Limb (tissue), 2 donors: Measurements from ENCODE around the gene PRSS48.
"Not testable (repeated sequence)": the region's sequence is repeated elsewhere in the genome, so short reads cannot be mapped to it uniquely, and the experiment has no call there.

Experiments used
- DNase-seq, 2 donors: peaks; one replicate each; pipeline ENCODE4 v3.0.0-alpha.2; 2016; ENCODE audit errors: extremely low spot score in 2 of 2

Gene PRSS48, protein sequence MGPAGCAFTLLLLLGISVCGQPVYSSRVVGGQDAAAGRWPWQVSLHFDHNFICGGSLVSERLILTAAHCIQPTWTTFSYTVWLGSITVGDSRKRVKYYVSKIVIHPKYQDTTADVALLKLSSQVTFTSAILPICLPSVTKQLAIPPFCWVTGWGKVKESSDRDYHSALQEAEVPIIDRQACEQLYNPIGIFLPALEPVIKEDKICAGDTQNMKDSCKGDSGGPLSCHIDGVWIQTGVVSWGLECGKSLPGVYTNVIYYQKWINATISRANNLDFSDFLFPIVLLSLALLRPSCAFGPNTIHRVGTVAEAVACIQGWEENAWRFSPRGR

DNA sequence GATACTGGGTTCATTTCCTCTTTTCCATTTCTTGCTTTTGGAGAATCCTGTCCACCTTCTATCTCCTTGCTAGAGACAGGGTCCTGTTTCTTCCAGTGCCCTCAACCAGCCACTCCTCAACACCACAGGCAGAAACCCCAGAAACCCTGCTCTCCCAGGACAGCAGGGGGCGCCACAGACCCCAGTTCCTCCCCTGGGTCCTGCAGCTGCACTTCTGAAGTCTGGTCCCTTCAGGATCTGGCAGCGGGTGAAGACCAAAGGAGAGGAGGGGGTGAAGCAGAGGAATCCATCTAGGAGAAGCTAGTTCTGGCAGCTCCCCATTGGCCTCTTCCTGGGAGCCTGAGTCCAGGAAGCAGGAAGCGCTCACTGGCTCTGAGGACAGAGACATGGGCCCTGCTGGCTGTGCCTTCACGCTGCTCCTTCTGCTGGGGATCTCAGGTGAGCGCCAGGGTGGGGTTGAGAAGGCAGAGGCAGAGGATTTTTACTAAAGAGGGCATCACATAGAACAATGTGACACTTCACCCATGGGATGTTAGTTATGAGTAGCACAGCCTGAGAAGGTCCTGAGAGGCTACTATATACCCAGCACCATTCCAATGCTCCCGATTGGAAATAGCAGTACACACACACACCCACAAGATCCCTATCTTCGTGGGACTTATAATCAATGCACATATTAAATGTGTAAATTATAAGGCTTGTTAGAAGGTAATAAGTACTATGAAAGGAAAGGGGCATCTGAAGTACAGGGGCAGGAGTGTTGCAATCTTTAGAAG lies at the start of gene PRSS48:
Gene PRSS48, plus strand, starts transcription at position 375 of the 776 bp plus-strand sequence. Its CDS starts 12 bp downstream, at position 387.
- peak in 1 of 2 donors; percentile 59 for DNase-seq

DNA sequence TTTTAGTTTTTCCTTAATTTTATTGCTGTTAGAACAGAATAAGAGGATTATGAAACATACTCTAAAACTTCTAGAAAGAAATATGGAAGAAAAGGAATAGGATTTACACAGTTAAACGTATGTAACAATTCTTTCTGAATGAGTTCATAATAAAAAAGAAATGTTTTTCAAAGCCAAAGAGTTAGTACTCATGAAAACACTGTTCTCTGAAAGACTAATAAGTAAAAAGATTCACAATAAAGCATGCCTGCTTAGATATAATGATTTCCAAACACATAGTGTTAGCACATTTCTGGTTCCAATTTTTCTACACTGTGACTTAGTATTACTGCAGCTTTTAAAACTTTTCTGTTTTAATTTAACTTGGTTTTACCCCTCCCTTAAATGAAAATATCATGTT lies 49.8 kb upstream of the PRSS48 start:
- DNase-seq = no peak

DNA sequence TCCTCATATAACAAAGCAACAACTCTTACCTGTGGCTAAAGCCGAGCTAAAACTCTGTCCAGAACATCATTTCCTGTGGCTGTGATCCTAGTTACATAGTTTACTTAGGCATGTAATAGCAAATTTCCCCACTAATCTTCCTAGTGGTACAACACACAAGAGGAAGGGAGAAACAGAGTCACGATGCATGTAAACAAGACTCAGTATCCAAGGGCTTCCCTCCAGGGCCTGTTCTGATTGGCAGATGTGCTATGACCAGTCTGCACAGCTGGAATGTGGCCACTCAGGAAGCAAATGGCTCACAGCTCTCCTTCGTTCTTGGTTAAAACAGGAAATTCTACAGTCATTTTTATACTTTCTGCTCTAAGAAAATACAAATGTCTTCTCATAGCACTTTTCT lies 49.2 kb upstream of the PRSS48 start:
- DNase-seq = peak; percentile 62 to 82

DNA sequence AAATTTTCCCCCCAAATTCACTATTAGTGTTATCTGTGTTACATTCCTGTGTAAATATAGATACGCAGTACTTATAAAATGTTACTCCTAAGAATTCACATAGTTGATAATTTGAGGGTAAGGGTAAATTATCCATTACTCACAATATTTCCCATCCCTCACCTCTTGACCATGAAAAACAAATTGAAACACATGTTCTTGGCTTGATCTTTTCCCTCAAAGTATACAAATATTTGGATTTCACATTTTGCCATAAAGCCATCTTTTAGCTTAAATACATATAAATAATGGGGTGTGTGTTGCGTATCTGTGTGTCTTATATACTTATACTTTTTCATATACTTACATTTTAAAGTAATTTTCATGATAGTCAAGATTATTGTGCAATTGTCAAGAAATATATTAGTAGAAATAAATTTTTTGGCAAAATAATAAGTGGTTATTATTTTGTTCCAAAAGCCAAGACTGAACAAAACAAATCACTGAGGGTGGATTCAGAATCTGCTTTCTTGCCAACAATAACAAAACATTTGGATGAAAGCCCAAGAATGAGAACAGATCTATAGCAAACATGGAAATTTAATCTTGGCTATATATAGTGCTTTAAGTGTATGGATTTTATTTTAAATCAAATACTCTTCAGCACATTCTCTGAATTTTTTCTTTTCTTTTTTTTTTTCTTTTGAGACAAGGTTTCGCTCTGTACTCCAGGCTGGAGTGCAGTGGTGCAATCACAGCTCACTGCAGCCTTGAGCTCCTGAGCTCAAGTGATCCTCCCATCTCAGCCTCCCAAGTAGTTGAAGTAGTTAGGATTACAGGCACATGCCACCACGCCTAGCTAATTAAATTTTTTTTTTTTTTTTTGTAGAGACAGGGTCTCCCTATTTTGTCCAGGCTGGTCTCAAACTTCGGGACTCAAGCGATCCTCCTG lies 48.5 kb upstream of the PRSS48 start:
- peak in 1 of 2 donors; percentile 80 for DNase-seq

DNA sequence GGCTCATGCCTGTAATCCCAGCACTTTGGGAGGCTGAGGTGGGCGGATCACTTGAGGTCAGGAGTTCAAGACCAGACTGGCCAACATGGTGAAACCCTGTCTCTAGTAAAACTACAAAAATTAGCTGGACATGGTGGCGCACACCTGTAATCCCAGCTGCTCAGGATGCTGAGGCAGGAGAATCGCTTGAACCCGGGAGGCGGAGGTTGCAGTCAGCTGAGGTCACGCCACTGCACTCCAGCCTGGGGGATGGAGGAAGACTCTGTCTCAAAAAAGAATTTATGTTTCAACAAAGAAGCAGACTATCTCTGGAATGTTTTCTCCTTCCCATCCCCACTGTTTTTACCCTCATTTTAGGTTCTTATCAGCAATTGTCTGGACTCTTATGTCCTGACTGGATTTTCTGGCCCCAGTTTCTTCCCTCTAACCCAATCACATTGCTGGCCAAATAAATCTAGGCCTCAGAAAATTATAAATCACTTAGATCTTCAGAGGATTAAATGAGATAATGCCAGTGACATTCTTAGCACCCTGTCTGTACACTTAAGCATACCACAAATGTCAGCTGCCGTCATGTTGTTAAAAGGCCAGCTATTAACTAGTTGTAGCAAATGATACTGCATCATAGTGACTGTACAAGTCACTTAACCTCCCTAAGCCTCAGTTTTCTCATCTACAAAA lies 44.9 kb upstream of the PRSS48 start:
- no peak for DNase-seq

DNA sequence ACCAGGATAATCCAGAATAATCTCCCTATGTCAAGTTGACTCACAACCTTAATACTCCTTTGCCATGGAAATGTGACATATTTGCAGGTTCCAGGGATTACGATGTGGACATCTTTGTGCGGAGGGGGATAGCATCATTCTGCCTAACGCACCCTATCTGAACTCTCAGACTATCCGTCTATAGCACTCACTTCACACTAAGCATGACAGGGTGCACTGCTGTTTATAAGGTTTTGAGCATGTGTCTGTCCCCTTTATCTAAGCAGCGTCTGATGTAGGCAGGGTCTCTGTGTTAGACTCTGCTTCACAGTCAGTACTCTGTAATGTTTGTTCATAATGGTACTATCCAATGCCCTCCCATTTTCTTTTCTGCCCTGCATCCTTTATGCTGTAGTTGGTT lies 43.4 kb upstream of the PRSS48 start:
- no peak for DNase-seq

DNA sequence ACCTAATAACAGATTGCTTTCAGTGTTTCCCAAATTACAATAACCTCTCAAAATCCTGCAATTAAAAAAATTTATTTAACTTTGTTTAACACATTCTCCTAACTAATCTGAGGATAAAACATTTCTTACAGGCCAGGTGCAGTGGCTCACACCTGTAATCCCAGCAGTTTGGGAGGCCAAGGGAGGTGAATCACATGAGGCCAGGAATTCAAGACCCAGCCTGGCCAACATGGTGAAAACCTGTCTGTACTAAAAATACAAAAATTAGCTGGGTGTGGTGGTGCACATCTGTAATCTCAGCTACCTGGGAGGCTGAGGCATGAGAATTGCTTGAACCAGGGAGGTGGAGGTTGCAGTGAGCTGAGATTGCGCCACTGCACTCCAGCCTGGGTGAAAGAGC lies 41.6 kb upstream of the PRSS48 start:
- not testable (repeated sequence) for DNase-seq

DNA sequence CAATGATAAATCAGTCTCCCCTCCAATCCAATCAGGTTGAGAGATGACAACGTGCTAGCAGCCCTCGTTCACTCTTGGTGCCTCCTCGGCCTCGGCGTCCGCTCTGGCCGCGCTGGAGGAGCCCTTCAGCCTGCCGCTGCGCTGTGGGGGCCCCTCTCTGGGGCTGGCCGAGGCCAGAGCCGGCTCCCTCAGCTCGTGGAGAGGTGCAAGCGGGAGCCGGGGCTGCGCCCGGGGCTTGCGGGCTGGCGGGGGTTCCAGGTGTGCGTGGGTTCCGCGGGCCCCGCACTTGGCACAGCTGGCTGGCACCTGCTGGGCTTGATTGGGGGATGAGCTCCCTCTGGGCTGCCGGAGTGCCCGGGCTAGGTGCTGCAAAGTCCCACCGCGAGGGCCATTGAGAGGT lies 40.9 kb upstream of the PRSS48 start:
- DNase-seq = no peak

DNA sequence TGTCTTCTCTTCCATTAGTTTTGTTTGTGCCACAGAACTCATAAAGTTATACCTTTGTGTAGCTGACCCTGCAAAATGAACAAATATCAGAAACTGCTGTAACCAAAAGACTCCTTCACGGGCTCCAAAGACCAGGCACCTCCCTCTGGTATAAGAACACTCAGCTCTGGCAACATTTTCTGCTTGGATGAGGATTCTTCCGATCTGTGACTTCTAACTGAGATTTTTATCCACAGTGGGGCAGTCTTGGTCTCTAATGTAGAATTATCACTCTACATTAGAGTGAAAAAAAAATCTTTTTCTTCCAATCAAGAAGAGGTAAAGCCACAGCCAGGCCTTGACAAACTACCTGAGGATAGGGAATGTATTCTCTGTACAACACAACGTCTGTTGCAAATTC lies 38.5 kb upstream of the PRSS48 start:
- no peak for DNase-seq

DNA sequence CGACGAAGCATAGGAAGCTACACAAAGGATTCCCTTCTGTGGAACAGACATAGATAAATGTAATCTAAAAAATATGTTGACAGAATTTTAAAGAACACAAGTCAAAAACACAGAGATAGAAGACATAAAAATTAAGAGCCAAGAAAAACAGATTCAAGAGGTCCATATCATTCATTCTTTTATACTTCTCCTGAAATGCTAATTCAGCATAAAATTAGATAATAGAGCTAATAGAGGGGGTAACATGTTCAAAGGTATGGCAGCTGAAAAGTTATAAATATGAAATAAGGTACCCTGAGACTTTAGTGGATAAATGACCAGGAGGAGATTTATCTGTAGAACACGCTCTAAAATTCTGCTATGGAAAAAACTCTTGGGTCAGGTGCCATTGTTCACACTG lies 37.4 kb upstream of the PRSS48 start:
- DNase-seq = no peak

DNA sequence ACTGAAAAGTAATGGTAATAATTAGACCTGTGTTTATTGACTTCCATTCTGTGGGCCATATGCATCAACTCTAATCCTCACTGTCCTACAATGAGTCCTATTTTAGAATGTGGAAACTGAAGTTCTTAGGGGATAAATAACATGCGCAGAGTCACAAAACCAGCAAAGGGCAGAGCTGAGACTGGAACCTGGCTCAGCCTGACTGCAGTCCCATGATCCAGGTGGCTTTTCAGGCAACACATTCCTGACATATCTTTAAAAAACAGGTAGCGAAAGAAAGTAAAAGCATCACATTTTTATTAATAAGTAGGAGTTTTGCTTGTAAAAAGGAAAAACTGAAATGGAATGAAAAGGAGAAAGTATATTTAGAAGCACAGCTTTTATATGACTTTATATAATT lies 34.7 kb upstream of the PRSS48 start:
- DNase-seq = no peak

DNA sequence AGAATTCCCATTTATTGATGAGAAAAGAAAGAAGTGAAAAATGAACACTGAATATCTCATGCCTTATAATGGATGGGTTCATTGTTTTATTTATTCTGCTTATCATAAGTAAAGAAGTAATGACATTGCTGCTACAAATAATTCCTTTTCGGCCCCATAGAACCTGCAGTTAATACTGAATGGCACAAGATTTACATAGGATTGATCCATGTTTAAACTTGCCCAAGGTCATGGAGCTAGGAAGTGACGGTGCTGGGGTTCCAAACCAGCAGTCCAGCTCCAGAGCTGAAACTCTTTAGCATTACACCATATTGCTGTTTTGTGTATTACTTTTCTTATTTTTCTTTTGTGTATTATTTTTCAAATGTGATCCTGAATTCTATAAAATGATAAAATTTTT lies 30.2 kb upstream of the PRSS48 start:
- DNase-seq = no peak

DNA sequence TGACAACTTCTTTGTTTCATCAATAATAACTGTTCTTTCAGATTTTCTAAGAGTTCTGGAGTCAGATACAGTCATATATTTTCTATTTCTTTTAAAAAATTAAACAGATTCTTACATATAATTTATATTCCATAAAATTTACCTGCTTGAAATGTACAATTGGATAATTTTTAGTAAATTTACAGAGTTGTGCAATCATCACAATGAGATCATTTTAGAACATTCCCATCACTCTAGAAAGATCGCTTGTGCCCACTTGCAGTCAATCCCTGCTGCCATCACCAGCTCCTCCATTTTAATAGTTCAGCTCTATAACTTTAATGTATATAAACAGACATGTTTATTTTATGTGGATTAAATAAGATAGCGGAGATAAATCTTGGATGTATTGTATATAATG lies 29.6 kb upstream of the PRSS48 start:
- no peak for DNase-seq

DNA sequence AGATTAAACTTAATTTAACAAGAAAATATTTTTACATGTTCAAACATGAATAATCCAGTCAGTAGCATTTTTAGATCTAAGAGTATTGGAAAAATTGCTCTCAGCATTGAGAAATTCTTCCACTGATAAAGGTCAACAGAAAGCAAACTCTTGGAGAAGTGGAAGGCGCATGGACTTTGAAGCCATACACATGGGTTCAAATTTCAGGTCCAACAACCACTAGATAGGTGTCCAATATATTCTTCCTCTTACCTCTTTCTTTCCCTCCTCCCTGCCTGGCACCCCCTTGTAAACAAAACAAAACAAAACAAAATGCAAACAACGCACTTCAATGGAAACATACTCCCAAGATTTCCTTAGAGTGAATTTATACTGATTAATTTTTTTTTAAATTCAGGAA lies 28.4 kb upstream of the PRSS48 start:
- no peak for DNase-seq

DNA sequence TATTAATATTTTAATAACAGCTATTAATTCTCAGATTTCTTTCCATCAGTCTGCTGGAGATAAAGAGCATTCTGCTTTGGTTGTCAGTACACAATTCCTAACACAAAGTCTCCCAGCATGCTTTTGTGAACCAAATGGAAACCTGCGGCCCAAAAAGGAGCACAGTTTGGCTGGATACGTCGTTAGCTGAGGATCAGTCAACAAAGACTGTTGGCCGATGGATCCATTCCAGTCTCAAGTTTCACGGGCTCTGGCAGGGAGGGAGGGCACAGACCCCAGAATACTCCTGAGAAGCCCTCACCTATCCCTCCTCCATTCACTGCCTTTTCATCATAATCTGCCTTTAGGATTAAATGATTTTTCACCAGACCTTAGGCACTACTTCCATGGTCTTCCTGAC lies 26.3 kb upstream of the PRSS48 start:
- DNase-seq = no peak

DNA sequence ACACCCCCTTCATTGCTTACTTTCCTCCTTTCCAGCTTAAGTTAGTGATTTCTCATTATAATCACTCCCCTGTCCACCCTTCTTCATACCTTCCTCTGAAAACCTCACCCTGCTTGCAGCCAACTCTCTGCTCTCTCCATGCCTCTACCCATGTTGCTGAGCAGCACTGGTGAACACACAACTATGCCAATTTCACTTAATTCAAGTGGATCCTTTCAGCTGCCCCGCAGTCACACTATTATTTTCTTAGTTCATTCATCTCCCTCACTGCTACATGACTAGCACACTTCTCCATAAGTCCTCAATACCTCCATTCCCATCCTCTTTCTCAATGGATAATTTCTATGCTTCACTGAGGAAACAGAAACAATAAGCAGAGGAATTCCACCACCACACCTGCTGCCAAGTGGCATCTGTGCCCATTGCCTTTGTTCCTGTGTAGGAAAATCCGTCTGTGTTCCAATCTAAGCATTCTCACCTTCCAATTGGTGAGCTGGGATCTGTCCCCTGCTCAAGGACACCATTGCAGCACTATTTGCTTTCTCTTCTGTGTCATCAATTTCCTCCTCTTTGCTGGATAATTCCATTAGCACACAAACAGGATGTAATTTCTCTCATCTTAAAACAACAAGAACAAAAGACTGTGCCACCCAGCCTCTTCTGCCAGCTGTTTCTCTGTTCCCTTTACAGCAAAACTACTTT lies 25.2 kb upstream of the PRSS48 start:
- DNase-seq = no peak

DNA sequence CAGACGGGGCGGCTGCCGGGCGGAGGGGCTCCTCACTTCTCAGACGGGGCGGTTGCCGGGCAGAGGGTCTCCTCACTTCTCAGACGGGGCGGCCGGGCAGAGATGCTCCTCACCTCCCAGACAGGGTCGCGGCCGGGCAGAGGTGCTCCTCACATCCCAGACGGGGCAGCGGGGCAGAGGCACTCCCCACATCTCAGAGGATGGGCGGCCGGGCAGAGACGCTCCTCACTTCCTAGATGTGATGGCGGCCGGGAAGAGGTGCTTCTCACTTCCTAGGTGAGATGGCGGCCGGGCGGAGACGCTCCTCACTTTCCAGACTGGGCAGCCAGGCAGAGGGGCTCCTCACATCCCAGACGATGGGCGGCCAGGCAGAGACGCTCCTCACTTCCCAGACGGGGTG lies 21.7 kb upstream of the PRSS48 start:
- DNase-seq = not testable (repeated sequence)

DNA sequence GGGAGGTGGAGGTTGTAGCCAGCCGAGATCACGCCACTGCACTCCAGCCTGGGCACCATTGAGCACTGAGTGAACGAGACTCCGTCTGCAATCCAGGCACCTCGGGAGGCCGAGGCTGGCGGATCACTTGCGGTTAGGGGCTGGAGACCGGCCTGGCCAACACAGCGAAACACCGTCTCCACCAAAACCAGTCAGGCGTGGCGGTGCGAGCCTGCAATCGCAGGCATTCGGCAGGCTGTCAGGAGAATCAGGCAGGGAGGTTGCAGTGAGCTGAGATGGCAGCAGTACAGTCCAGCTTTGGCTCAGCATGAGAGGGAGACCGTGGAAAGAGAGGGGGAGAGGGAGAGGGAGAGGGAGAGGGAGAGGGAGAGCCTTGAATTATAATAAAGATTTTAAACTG lies 21.3 kb upstream of the PRSS48 start:
- not testable (repeated sequence) for DNase-seq

DNA sequence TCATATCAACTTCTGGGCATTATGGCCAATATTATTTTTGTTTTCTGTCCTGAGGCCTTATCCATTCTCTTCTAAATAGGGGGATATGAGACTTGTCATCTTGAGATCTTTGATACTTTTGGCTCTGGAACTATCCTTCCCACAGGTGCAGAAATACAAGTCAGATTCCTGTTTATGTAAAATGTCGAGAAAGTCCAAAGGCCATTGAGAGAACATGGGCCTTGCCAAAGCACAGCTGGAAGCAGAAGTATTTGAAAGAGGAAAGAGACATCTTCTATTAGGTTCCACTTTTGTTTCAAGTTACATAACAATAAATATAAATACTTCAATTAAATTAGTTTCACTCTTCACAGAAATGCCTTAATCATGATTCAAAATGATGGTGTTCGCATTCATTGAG lies 20.8 kb upstream of the PRSS48 start:
- no peak for DNase-seq

DNA sequence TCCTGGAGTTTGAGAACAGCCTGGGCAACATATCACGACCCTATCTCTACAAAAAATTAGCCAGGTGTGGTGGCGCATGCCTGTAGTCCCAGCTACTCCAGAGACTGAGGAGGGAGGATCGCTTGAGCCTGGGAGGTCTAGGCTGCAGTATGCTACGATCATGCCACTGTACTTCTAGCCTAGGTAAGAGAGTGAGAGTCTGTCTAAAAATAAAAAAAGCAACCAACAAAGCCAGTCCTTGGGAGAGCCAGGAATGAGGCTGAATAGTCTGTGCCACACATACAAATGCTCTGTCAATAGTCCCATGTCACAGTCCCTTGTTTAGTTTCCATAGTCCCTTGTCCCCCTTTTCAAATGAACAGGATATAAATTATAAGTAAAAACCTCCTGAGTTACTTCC lies 19.3 kb upstream of the PRSS48 start:
- DNase-seq = no peak

DNA sequence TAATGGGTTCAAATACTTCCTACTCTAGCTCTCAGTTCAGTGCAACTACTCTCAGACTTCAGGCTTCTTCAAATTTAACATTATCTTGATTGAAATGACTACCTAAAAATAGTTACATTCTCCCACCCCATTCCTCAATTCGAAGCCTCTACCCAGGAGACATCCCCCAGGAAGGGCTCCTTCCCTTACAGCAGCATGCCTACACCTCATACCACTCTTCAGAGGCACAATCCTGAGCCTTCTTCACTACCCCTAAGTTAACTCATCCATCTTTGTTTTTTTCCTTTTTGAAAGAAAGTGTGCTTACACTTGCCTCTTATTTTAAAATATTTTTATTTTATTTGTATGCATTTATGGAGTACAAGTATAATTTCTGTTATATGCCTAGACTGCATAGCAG lies 17.2 kb upstream of the PRSS48 start:
- DNase-seq = no peak
